A673 (cell line): ENCODE measurements around the gene RNF151. TPM values are rescaled to one million over a fixed set of nuclear protein-coding genes. Genes with fewer than 3 reads are reported as not detected.
A peak's percentile ranks its signal among the peaks of the same experiment; 100 is the strongest.

Source experiments
- BruUV-seq: library from RNA; stranded (reverse); fragments of 400-500 nt; replicated peaks from 2 replicates; lab custom pipeline; 2021; lab: Mats Ljungman, UMichigan
- CTCF ChIA-PET: fragments of 300-600 bp; sonication (Branson Sonifier 250); formaldehyde crosslinking; loops from one replicate; lab custom pipeline; 2022; ENCODE audit warnings: antibody characterized with exemption; lab: Charles Lee
- POLR2A ChIA-PET: fragments of 300-600 bp; sonication (Branson Sonifier 250); formaldehyde crosslinking; loops from one replicate; lab custom pipeline; 2022; ENCODE audit warnings: antibody characterized with exemption; ENCODE audit not compliant: low non-redundant PET; lab: Charles Lee
- DNase-seq: peaks from one replicate; pipeline ENCODE4 v3.0.0-alpha.2; 2015; ENCODE audit warnings: low spot score
- H3K27ac ChIP-seq: fragments of 200-600 bp; sonication (generic); 2 replicates; pipeline ENCODE4 v1.5.1; 2016; ENCODE audit warnings: mixed run types, low read depth, mild to moderate bottlenecking, mixed read lengths, antibody characterized with exemption, low read length; ENCODE audit not compliant: poor library complexity, severe bottlenecking
- H3K27me3 ChIP-seq: fragments of 200-600 bp; sonication (generic); replicated peaks from 2 replicates; pipeline ENCODE4 v1.6.1; 2017; ENCODE audit warnings: mixed run types, low read depth, mild to moderate bottlenecking, mixed read lengths, antibody characterized with exemption, low read length; ENCODE audit not compliant: insufficient read depth, poor library complexity
- H3K36me3 ChIP-seq: fragments of 200-600 bp; sonication (generic); 2 replicates; pipeline ENCODE4 v1.6.1; 2016; ENCODE audit warnings: mixed run types, mild to moderate bottlenecking, mixed read lengths, antibody characterized with exemption, low read length; ENCODE audit not compliant: insufficient read depth, poor library complexity, severe bottlenecking
- H3K4me1 ChIP-seq: fragments of 200-600 bp; sonication (generic); 2 replicates; pipeline ENCODE4 v1.6.1; 2017; ENCODE audit warnings: mixed run types, mild to moderate bottlenecking, mixed read lengths, antibody characterized with exemption, low read length; ENCODE audit not compliant: insufficient read depth, poor library complexity, severe bottlenecking
- H3K4me3 ChIP-seq: fragments of 200-600 bp; sonication (generic); 2 replicates; pipeline ENCODE4 v1.5.1; 2016; ENCODE audit warnings: low read depth, mixed run types, mild to moderate bottlenecking, mixed read lengths, low read length; ENCODE audit not compliant: poor library complexity, severe bottlenecking
- H3K9me3 ChIP-seq: fragments of 200-600 bp; sonication (generic); 2 replicates; pipeline ENCODE4 v1.6.1; 2016; ENCODE audit warnings: mixed run types, low read depth, mild to moderate bottlenecking, mixed read lengths, antibody characterized with exemption, low read length; ENCODE audit not compliant: poor library complexity, severe bottlenecking
- CTCF ChIP-seq: fragments of 300-800, 200-600 bp; sonication (generic); conservative IDR thresholded peaks from 2 replicates; pipeline ENCODE4 v1.5.1; 2017; ENCODE audit warnings: low read depth, mild to moderate bottlenecking, antibody characterized with exemption, low read length, moderate library complexity, mixed read lengths
- EZH2 ChIP-seq: fragments of 200-600 bp; sonication (generic); IDR thresholded peaks from 2 replicates; pipeline ENCODE4 v1.6.1; 2017; ENCODE audit warnings: borderline replicate concordance, low read depth, mild to moderate bottlenecking, mixed read lengths, antibody characterized with exemption, low read length; ENCODE audit not compliant: poor library complexity, severe bottlenecking
- intact Hi-C: fragments of 100-400 bp; cut with micrococcal nuclease; formaldehyde crosslinking; loops from one replicate; pipeline ENCODE4 v1.10.0; 2022; ENCODE audit not compliant: unreplicated experiment
- total RNA-seq: library from RNA; stranded (reverse); gene quantifications from 2 replicates; pipeline ENCODE4 v1.2.3, GENCODE V29; 2021

Gene RNF151
- total RNA-seq, 1 experiment from 2014 or later: not detected

GRCh38 chr16:1924095-1924494, 42.6 kb upstream of the RNF151 start:
- TF ChIP-seq CTCF: no peak
- TF ChIP-seq EZH2: no peak
- Histone ChIP-seq H3K36me3 (no peaks in the 10 kb centered on the region), H3K4me3 (no peak overlapping the region), H3K4me1 (peaks cover 14% of the 10 kb centered on the region), H3K27ac (no peak overlapping the region), H3K27me3 (peaks cover 25% of the 10 kb centered on the region), H3K9me3 (no peaks in the 10 kb centered on the region)
- no TSS peak for BruUV-seq
- intact Hi-C loops: no loop called here
- ChIA-PET CTCF (no interaction called here), POLR2A (no interaction called here)
- no peak for DNase-seq

- CTCF ChIA-PET: no interaction called here
- Histone ChIP-seq H3K4me3 (no peak overlapping the region), H3K9me3 (no peaks in the 10 kb centered on the region), H3K27me3 (peaks cover 5% of the 10 kb centered on the region), H3K4me1 (peaks cover 17% of the 10 kb centered on the region), H3K27ac (no peak overlapping the region), H3K36me3 (no peaks in the 10 kb centered on the region)
- no peak for TF ChIP-seq EZH2
- TF ChIP-seq CTCF: no peak
- POLR2A ChIA-PET: no interaction called here
- no peak for DNase-seq
- no TSS peak for BruUV-seq
- intact Hi-C loops: loop anchor here (5.0 kb wide), 1 partner anchor 59 kb away; no protein-coding TSS in a partner anchor
Observed at GRCh38 chr16:1926271-1926670, 40.4 kb upstream of the RNF151 start.

- peak; percentile 41 for DNase-seq
- Histone ChIP-seq H3K4me1 (peaks cover 7% of the 10 kb centered on the region), H3K27ac (peak overlapping the region; percentile 58), H3K4me3 (peak overlapping the region; percentile 48), H3K27me3 (no peaks in the 10 kb centered on the region), H3K9me3 (no peaks in the 10 kb centered on the region), H3K36me3 (no peaks in the 10 kb centered on the region)
- TF ChIP-seq CTCF: no peak
- no peak for TF ChIP-seq EZH2
- CTCF ChIA-PET: interaction anchor here (0.5 to 0.7 kb wide), 2 partner anchors 183 to 616 kb away, joined by 8 to 10 read pairs; no protein-coding TSS in a partner anchor
- POLR2A ChIA-PET: no interaction called here
- no TSS peak for BruUV-seq
- intact Hi-C loops: loop anchor here (5.0 kb wide), 1 partner anchor 62 kb away; no protein-coding TSS in a partner anchor
Observed at GRCh38 chr16:1929105-1929504, 37.6 kb upstream of the RNF151 start.
